DND-41 (cell line): ENCODE measurements around the gene VKORC1L1.
"Not testable (repeated sequence)": the region's sequence is repeated elsewhere in the genome, so short reads cannot be mapped to it uniquely, and the experiment has no call there.

ENCODE experiments used
- CTCF ChIP-seq: IDR thresholded peaks from 2 replicates; pipeline ENCODE4 v1.5.1; 2012; ENCODE audit warnings: borderline replicate concordance, low read length, moderate library complexity, mild to moderate bottlenecking; ENCODE audit not compliant: poor library complexity, severe bottlenecking; ENCODE audit errors: extremely low read depth
- EZH2 ChIP-seq: IDR thresholded peaks from 3 replicates; pipeline ENCODE4 v1.6.1; 2012; ENCODE audit warnings: borderline replicate concordance, low read depth, mild to moderate bottlenecking, moderate library complexity, low read length, inconsistent platforms; ENCODE audit not compliant: severe bottlenecking

GRCh38 chr7:65898677-65899447 is 26.0 kb downstream of the VKORC1L1 start:
- not testable (repeated sequence) for TF ChIP-seq CTCF, EZH2
